ENCODE measurements around the gene FAM20A. TPM values are rescaled to one million over a fixed set of nuclear protein-coding genes. Genes with fewer than 3 reads are reported as not detected.

FAM20A gene
- total and polyA plus RNA-seq, 9 of the 15 experiments (the other 6 are each of a cell fraction or from before 2014, with no cell fraction given): 0.07 TPM; not detected in 8

DNA sequence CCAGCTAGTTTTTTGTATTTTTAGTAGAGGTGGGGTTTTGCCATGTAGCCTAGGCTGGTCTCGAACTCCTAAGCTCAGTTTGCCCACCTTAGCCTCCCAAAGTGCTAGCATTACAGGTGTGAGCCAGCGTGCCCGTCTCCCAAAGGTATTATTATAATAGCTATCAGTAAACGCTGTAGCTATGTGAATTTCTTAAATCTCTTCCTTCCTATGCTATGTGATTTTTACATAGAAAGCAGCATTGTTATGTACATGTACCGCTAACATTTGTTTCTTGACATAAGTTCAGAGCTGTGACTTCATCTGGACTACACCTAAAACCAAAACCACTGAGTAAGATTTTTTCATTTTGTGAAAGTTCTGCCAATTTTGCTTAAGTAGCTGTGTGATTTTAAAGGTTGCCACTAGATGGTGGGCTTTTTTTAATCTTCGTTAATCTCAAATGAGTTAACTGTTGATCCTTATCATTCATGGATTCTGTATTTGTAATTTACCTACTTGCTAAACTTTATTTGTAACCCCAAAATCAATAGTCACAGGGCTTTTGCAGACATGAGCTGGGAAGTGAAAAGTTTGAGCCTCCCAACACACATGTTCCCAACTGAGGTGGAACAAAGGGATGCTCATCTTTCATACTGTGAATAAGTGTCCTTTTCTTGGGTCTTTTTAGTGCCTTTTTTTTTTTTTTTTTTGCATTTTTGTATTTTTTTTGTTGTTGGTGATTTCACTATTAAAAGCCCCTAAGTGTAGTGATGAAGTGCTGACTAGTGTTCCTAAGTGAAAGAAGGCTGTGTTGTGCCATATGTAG, 67.1 kb downstream of the FAM20A start (continued):
- no peak for TF ChIP-seq ZSCAN29 (IDR thresholded peaks at IDR 0.05)
- TF ChIP-seq MECOM (CRISPR knock-in tag; IDR thresholded peaks at IDR 0.05): no peak

DNA sequence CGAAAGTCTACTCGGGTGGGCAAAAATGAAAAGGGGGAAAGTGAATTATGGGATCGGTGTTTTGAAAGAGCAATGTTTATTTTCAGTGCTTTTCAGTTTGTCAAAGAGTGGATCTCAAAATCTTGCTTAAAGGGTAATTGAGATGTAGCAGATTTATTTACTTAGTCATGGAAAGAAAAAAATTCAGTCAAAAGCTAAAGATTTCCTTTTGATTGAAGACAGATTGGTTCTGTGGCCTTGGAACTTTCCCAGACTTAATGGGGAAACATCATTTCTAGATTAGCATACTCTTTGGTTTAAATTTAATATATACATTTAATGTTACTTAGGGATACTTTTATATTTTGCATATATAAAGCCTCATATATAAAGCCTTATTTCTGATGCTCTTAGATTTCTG, 68.3 kb downstream of the FAM20A start:
- ChIA-PET CTCF (ENCODE audit: low intra/inter-chr PET ratio) (interaction anchor here (0.6 kb wide), 1 partner anchor 701 kb away, joined by 3 read pairs; no protein-coding TSS in a partner anchor), POLR2A (no interaction called here)
- no peaks in the 10 kb centered on the region for H3K9me1 ChIP-seq (ENCODE audit: control insufficient read depth, insufficient read depth, low read length)
- FAIRE-seq (no peak), ATAC-seq (no peak), DNase-seq (ENCODE audit: extremely low read depth in 1 of 4, low spot score in 3 of 4) (no peak)
- no peaks in the 10 kb centered on the region for H3K27me3 ChIP-seq (ENCODE audit: control insufficient read depth in 2 of 2, insufficient read depth in 2 of 2, low read length in 2 of 2)
- no peak overlapping the region for H3K27ac ChIP-seq (ENCODE audit: extremely low read depth, low read depth, low read length)
- H3K4me1 ChIP-seq (replicated peaks in 1 of 2; ENCODE audit: control insufficient read depth in 2 of 2, insufficient read depth in 2 of 2, low read length in 2 of 2): no peaks in the 10 kb centered on the region
- intact Hi-C loops (cut with micrococcal nuclease): no loop called here
- no peaks in the 10 kb centered on the region for H3K9me3 ChIP-seq (replicated peaks; ENCODE audit: control insufficient read depth, insufficient read depth, low read depth, low read length)
- TF ChIP-seq MYC (IDR thresholded peaks at IDR 0.05; ENCODE audit: low read depth, low read length) (no peak), MYC (CRISPR knock-in tag; IDR thresholded peaks at IDR 0.05; ENCODE audit: borderline replicate concordance, low read depth) (no peak), ZNF507 (tag; conservative IDR thresholded peaks at IDR 0.05) (no peak), ZNF143 (CRISPR knock-in tag; IDR thresholded peaks at IDR 0.05) (no peak), RBBP5 (IDR thresholded peaks at IDR 0.05; ENCODE audit: borderline replicate concordance, insufficient read depth, low read length, poor library complexity, severe bottlenecking) (no peak)
- TF ChIP-seq, protein P1, sequence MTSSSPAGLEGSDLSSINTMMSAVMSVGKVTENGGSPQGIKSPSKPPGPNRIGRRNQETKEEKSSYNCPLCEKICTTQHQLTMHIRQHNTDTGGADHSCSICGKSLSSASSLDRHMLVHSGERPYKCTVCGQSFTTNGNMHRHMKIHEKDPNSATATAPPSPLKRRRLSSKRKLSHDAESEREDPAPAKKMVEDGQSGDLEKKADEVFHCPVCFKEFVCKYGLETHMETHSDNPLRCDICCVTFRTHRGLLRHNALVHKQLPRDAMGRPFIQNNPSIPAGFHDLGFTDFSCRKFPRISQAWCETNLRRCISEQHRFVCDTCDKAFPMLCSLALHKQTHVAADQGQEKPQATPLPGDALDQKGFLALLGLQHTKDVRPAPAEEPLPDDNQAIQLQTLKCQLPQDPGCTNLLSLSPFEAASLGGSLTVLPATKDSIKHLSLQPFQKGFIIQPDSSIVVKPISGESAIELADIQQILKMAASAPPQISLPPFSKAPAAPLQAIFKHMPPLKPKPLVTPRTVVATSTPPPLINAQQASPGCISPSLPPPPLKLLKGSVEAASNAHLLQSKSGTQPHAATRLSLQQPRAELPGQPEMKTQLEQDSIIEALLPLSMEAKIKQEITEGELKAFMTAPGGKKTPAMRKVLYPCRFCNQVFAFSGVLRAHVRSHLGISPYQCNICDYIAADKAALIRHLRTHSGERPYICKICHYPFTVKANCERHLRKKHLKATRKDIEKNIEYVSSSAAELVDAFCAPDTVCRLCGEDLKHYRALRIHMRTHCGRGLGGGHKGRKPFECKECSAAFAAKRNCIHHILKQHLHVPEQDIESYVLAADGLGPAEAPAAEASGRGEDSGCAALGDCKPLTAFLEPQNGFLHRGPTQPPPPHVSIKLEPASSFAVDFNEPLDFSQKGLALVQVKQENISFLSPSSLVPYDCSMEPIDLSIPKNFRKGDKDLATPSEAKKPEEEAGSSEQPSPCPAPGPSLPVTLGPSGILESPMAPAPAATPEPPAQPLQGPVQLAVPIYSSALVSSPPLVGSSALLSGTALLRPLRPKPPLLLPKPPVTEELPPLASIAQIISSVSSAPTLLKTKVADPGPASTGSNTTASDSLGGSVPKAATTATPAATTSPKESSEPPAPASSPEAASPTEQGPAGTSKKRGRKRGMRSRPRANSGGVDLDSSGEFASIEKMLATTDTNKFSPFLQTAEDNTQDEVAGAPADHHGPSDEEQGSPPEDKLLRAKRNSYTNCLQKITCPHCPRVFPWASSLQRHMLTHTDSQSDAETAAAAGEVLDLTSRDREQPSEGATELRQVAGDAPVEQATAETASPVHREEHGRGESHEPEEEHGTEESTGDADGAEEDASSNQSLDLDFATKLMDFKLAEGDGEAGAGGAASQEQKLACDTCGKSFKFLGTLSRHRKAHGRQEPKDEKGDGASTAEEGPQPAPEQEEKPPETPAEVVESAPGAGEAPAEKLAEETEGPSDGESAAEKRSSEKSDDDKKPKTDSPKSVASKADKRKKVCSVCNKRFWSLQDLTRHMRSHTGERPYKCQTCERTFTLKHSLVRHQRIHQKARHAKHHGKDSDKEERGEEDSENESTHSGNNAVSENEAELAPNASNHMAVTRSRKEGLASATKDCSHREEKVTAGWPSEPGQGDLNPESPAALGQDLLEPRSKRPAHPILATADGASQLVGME (CRISPR knock-in tag; IDR thresholded peaks at IDR 0.05): no peak
- TF ChIP-seq, protein P2, sequence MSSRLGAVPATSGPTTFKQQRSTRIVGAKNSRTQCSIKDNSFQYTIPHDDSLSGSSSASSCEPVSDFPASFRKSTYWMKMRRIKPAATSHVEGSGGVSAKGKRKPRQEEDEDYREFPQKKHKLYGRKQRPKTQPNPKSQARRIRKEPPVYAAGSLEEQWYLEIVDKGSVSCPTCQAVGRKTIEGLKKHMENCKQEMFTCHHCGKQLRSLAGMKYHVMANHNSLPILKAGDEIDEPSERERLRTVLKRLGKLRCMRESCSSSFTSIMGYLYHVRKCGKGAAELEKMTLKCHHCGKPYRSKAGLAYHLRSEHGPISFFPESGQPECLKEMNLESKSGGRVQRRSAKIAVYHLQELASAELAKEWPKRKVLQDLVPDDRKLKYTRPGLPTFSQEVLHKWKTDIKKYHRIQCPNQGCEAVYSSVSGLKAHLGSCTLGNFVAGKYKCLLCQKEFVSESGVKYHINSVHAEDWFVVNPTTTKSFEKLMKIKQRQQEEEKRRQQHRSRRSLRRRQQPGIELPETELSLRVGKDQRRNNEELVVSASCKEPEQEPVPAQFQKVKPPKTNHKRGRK (tag; IDR thresholded peaks at IDR 0.05): no peak
- in situ Hi-C loops (cut with MboI): no loop called here
- 95% methylated on average over 3 of the region's 3 CpGs for whole genome bisulfite sequencing (ENCODE audit: insufficient coverage, low coverage, missing lambda C conversion rate)
- no peak overlapping the region for H2AFZ ChIP-seq (ENCODE audit: low read depth, low read length)
- no peak overlapping the region for H3K4me3 ChIP-seq
- no peak overlapping the region for H3K9ac ChIP-seq (ENCODE audit: insufficient read depth in 1 of 2, low read depth in 2 of 2, low read length in 2 of 2)
- no peaks in the 10 kb centered on the region for H4K20me1 ChIP-seq (replicated peaks; ENCODE audit: control insufficient read depth, insufficient read depth, low read length)
- H3K36me3 ChIP-seq (ENCODE audit: control insufficient read depth, insufficient read depth, low read length): peaks cover 63% of the 10 kb centered on the region; the same call in 2 of the 3 replicates
- H3K4me2 ChIP-seq (ENCODE audit: insufficient read depth, low read length): no peak overlapping the region
- H3K79me2 ChIP-seq (ENCODE audit: control insufficient read depth, insufficient read depth, low read length): no peaks in the 10 kb centered on the region
- no TSS peak for BruUV-seq (replicated peaks)

All from K562 (cell line).